LoVo (cell line): ENCODE results near the gene LTBP3.

Source experiments
- DNase-seq: peaks from one replicate; pipeline ENCODE4 v3.0.0-alpha.2; 2016; ENCODE audit warnings: low spot score

LTBP3 gene

GRCh38 chr11:65505466-65506289, 52.5 kb downstream of the LTBP3 start:
- no peak for DNase-seq

- DNase-seq: peak; percentile 20
These were observed 53.3 kb downstream of the LTBP3 start for GRCh38 chr11:65504674-65505465.

GRCh38 chr11:65503949-65504673, 54.0 kb downstream of the LTBP3 start:
- DNase-seq: peak; percentile 31

GRCh38 chr11:65503368-65503948, 54.7 kb downstream of the LTBP3 start:
- peak; percentile 16 for DNase-seq

GRCh38 chr11:65502555-65503367, 55.4 kb downstream of the LTBP3 start:
- peak; percentile 36 for DNase-seq

- DNase-seq: no peak
These were observed 55.9 kb downstream of the LTBP3 start for GRCh38 chr11:65502274-65502554.

- DNase-seq: peak; percentile 32
These were observed 56.5 kb downstream of the LTBP3 start for GRCh38 chr11:65501472-65502273.

- no peak for DNase-seq
These were observed 57.0 kb downstream of the LTBP3 start for GRCh38 chr11:65501186-65501471.

GRCh38 chr11:65500387-65501185, 57.6 kb downstream of the LTBP3 start:
- DNase-seq: peak; percentile 26

GRCh38 chr11:65499713-65500386, 58.3 kb downstream of the LTBP3 start:
- no peak for DNase-seq

GRCh38 chr11:65498977-65499712, 59.0 kb downstream of the LTBP3 start, which contains the start of gene MALAT1:
Gene MALAT1, plus strand, starts transcription at chr11:65499045.
- peak; percentile 94 for DNase-seq

GRCh38 chr11:65498727-65498976, 59.5 kb downstream of the LTBP3 start:
- no peak for DNase-seq

- peak; percentile 60 for DNase-seq
These were observed 60.0 kb downstream of the LTBP3 start for GRCh38 chr11:65498042-65498726.

- peak; percentile 99 for DNase-seq
These were observed 60.8 kb downstream of the LTBP3 start for GRCh38 chr11:65497141-65498041.

GRCh38 chr11:65496304-65497140, 61.6 kb downstream of the LTBP3 start:
- DNase-seq: no peak
